BJ (cell line): ENCODE data around the gene BACH1. TPM values are rescaled to one million over a fixed set of nuclear protein-coding genes. Genes with fewer than 3 reads are reported as not detected.

ENCODE experiments used
- CTCF ChIA-PET: fragments of 350-600 bp; formaldehyde crosslinking; extraction: SDS; loops from one replicate; lab custom pipeline; 2021; ENCODE audit warnings: antibody characterized with exemption, inconsistent platforms; lab: Yijun Ruan, JAX
- POLR2A ChIA-PET: fragments of 300-600 bp; sonication (Branson Sonifier 250); formaldehyde crosslinking; extraction: SDS; loops from one replicate; lab custom pipeline; 2021; ENCODE audit warnings: antibody characterized with exemption; lab: Charles Lee
- DNase-seq: peaks from one replicate; pipeline ENCODE4 v3.0.0-alpha.2; 2011; ENCODE audit warnings: low read depth
- H3K27me3 ChIP-seq: 2 replicates; pipeline ENCODE4 v1.6.0; 2011; ENCODE audit warnings: low read length; ENCODE audit not compliant: control insufficient read depth, insufficient read depth
- H3K36me3 ChIP-seq: 2 replicates; pipeline ENCODE4 v1.5.1; 2011; ENCODE audit warnings: low read length; ENCODE audit not compliant: control insufficient read depth, insufficient read depth
- H3K4me3 ChIP-seq: 2 replicates; pipeline ENCODE4 v1.5.1; 2011; ENCODE audit warnings: low read depth, mild to moderate bottlenecking, control low read depth, low read length
- polyA plus RNA-seq: library from polyadenylated mRNA; depleted of rRNA; stranded (reverse); fragments of >200 nt; gene quantifications from 2 replicates; pipeline ENCODE4 v1.2.3, GENCODE V29; 2011
- TF ChIP-seq, protein P1 (sequence below): IDR thresholded peaks from 2 replicates; pipeline ENCODE4 v1.5.1; 2011; ENCODE audit warnings: low read depth, mild to moderate bottlenecking, control low read depth, inconsistent platforms, low read length, moderate library complexity; ENCODE audit not compliant: insufficient read depth

BACH1 gene
- polyA plus RNA-seq, 1 experiment, result 22.7 TPM

DNA sequence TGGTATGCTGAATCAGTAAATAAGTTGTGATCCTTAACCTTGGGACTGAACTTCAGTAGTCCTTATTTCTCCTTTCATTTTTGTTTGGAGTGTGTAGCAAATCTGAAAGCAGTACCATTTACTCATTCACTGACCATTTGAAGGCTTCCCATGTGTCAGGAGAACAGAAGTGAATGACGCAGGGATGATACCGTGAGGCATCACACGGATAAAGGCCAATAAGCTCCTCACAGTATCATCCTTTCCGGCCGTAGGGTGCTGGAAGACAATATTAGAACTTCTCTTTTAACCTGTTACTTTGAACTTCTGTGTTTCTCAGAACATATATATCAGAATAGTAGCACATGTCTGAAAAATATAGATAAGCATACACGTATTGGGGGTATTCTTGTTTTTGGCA lies 21.3 kb downstream of the BACH1 start:
- CTCF ChIA-PET, result no interaction called here
- TF ChIP-seq, protein P1, sequence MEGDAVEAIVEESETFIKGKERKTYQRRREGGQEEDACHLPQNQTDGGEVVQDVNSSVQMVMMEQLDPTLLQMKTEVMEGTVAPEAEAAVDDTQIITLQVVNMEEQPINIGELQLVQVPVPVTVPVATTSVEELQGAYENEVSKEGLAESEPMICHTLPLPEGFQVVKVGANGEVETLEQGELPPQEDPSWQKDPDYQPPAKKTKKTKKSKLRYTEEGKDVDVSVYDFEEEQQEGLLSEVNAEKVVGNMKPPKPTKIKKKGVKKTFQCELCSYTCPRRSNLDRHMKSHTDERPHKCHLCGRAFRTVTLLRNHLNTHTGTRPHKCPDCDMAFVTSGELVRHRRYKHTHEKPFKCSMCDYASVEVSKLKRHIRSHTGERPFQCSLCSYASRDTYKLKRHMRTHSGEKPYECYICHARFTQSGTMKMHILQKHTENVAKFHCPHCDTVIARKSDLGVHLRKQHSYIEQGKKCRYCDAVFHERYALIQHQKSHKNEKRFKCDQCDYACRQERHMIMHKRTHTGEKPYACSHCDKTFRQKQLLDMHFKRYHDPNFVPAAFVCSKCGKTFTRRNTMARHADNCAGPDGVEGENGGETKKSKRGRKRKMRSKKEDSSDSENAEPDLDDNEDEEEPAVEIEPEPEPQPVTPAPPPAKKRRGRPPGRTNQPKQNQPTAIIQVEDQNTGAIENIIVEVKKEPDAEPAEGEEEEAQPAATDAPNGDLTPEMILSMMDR, result no peak
- Histone ChIP-seq H3K4me3 (no peak overlapping the region), H3K27me3 (no peaks in the 10 kb centered on the region), H3K36me3 (peaks cover 3% of the 10 kb centered on the region)
- no peak for DNase-seq
- POLR2A ChIA-PET, result interaction anchor here (0.7 kb wide), 1 partner anchor 31 kb away, joined by 3 read pairs; no protein-coding TSS in a partner anchor

DNA sequence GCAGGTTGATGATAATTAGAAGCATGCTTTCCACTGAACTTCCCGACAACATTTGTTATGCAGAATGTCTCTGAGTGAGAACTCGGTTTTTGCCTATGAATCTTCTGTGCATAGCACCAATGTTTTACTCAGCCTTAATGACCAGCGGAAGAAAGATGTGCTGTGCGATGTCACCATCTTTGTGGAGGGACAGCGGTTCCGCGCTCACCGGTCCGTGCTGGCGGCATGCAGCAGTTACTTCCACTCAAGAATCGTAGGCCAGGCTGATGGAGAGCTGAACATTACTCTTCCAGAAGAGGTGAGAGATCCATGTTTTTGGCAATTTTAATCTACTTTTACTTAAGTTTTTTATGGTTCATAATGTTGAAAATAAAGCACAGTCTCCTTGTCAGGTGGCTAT lies 22.5 kb downstream of the BACH1 start:
- no peak for DNase-seq
- TF ChIP-seq, protein P1, result no peak
- no peaks in the 10 kb centered on the region for H3K27me3 ChIP-seq
- H3K4me3 ChIP-seq, result no peak overlapping the region
- H3K36me3 ChIP-seq, result peaks cover 3% of the 10 kb centered on the region
- ChIA-PET CTCF (no interaction called here), POLR2A (no interaction called here)

DNA sequence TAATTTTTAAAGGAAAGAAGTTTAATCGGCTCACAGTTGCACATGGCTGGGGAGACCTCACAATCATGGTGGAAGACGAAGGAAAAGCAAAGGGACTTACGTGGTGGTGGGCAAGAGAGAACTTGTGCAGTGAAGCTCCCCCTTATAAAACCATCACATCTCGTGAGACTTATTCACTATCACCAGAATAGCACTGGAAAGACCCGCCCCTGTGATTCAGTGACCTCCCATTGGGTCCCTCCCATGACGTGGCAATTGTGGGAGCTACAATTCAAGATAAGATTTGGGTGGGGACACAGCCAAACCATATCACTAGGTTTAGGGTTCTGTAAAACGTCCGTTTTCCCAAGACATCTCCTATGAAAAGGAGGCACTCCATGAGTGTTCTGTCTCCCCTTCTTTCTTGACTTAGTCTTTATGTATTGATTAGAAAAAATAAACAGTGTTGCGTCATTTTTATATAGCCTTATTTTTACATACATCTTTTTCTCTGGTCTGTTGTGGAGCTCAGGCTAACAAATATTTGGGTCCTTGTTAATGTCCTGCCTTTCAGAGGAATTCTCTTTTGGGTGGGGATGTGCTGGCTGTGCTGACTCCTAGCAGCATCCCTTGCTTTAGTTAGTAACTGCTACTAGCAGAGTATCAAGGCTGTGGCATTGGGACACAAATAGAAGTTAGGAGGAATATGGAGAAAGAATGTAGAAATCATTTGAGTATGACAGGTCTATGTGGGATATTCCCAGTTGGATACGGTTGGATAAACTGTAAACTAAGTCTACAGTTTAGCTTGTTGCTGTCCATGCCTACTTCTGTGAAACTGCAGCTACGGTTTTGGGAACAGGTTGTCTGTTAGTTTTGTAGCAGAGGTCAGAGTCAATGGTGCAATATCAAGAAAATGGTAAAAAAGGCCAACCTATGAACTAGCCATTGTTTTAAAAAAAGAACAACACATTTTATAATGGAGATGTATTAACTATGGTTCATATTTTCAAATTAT lies 23.5 kb downstream of the BACH1 start:
- H3K36me3 ChIP-seq, result peaks cover 7% of the 10 kb centered on the region
- H3K27me3 ChIP-seq, result no peaks in the 10 kb centered on the region
- ChIA-PET CTCF (no interaction called here), POLR2A (no interaction called here)
- TF ChIP-seq, protein P1, result no peak
- DNase-seq, result no peak
- no peak overlapping the region for H3K4me3 ChIP-seq

DNA sequence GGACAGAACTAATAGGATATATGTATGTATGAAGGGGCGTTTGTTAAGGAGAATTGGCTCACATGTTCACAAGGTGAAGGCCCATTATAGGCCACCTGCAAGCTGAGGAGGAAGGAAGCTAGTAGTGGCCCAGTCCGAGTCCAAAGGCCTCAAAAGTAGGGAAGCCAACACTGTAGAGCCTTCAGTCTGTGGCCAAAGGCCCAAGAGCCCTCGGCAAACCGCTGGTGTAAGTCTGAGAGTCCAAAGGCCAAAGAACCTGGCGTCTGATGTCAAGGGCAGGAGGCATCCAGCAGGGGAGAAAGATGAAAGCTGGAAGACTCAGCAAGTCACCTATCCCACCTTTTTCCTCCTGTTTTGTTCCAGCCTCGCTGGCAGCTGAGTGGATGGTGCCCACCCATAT lies 24.5 kb downstream of the BACH1 start:
- CTCF ChIA-PET, result no interaction called here
- DNase-seq, result no peak
- no peaks in the 10 kb centered on the region for H3K27me3 ChIP-seq
- peaks cover 9% of the 10 kb centered on the region for H3K36me3 ChIP-seq
- no peak overlapping the region for H3K4me3 ChIP-seq
- POLR2A ChIA-PET, result no interaction called here
- TF ChIP-seq, protein P1, result no peak

DNA sequence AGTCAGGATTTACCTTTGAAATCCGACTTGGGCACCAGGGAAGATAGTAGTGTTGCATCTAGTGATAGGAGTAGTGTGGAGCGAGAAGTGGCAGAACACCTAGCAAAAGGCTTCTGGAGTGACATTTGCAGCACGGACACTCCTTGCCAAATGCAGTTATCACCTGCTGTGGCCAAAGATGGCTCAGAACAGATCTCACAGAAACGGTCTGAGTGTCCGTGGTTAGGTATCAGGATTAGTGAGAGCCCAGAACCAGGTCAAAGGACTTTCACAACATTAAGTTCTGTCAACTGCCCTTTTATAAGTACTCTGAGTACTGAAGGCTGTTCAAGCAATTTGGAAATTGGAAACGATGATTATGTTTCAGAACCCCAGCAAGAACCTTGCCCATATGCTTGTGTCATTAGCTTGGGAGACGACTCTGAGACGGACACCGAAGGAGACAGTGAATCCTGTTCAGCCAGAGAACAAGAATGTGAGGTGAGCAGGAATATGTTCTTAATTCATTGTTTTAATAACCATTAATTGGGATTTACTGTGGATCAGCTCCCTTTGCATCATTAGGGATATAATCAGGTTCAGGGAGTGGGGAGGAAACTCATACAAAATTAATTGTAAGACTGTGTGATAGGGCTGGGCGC lies 28.3 kb downstream of the BACH1 start:
- TF ChIP-seq, protein P1, result no peak
- H3K36me3 ChIP-seq, result peaks cover 10% of the 10 kb centered on the region
- no peak overlapping the region for H3K4me3 ChIP-seq
- ChIA-PET POLR2A (no interaction called here), CTCF (no interaction called here)
- DNase-seq, result no peak
- H3K27me3 ChIP-seq, result no peaks in the 10 kb centered on the region
